ENCODE results near the gene MS4A10.
A peak's percentile ranks its signal among the peaks of the same experiment; 100 is the strongest.

Gene MS4A10

GRCh38 chr11:60766547-60766946 is 18.6 kb upstream of the MS4A10 start:
- DNase-seq, result no peak

- no peak for DNase-seq
These were observed 17.7 kb upstream of the MS4A10 start for GRCh38 chr11:60767388-60767811.

GRCh38 chr11:60768202-60768601 is 16.9 kb upstream of the MS4A10 start:
- no peak for DNase-seq

- no peak for DNase-seq
These were observed 15.9 kb upstream of the MS4A10 start for GRCh38 chr11:60769273-60769672.

- DNase-seq, result no peak
These were observed 15.3 kb upstream of the MS4A10 start for GRCh38 chr11:60769811-60770210.

- no peak for DNase-seq
These were observed 14.0 kb upstream of the MS4A10 start for GRCh38 chr11:60771146-60771545.

GRCh38 chr11:60771879-60772525 is 13.1 kb upstream of the MS4A10 start:
- DNase-seq, result no peak

- no peak for DNase-seq
These were observed 12.5 kb upstream of the MS4A10 start for GRCh38 chr11:60772666-60773065.

- no peak for DNase-seq
These were observed 10.4 kb upstream of the MS4A10 start for GRCh38 chr11:60774726-60775125.

GRCh38 chr11:60775420-60775961 is 9.6 kb upstream of the MS4A10 start:
- peak; percentile 92 for DNase-seq

GRCh38 chr11:60776167-60776566 is 9.0 kb upstream of the MS4A10 start:
- no peak for DNase-seq

- no peak for DNase-seq
These were observed 8.0 kb upstream of the MS4A10 start for GRCh38 chr11:60777106-60777505.

- no peak for DNase-seq
These were observed 7.6 kb upstream of the MS4A10 start for GRCh38 chr11:60777572-60777971.

- no peak for DNase-seq
These were observed 5.1 kb upstream of the MS4A10 start for GRCh38 chr11:60780065-60780464.

- no peak for DNase-seq
These were observed 4.4 kb upstream of the MS4A10 start for GRCh38 chr11:60780774-60781173.

GRCh38 chr11:60781286-60781980 is 3.7 kb upstream of the MS4A10 start:
- DNase-seq, result no peak

GRCh38 chr11:60781981-60782316 is 3.2 kb upstream of the MS4A10 start:
- no peak for DNase-seq

GRCh38 chr11:60782393-60783140 is 2.6 kb upstream of the MS4A10 start:
- DNase-seq, result no peak

GRCh38 chr11:60783141-60783484 is 2.0 kb upstream of the MS4A10 start:
- DNase-seq, result no peak

- no peak for DNase-seq
These were observed 1.2 kb upstream of the MS4A10 start for GRCh38 chr11:60783911-60784310.

- DNase-seq, result no peak
These were observed 751 bp downstream of the MS4A10 start for GRCh38 chr11:60785806-60786361.

- no peak for DNase-seq
These were observed 1.9 kb downstream of the MS4A10 start for GRCh38 chr11:60786811-60787567.

Measured in RPMI8226 (cell line).